ENCODE measurements around the gene MGLL. TPM values are rescaled to one million over a fixed set of nuclear protein-coding genes. Genes with fewer than 3 reads are reported as not detected.

Gene MGLL
- total and polyA plus RNA-seq, 4 donors: 67.0 to 182 (median 78.2) TPM

GRCh38 chr3:127800508-127800907, 21.8 kb downstream of the MGLL start:
- H3K4me3 ChIP-seq: no peak overlapping the region
- no peak for DNase-seq
- TF ChIP-seq, protein P1, sequence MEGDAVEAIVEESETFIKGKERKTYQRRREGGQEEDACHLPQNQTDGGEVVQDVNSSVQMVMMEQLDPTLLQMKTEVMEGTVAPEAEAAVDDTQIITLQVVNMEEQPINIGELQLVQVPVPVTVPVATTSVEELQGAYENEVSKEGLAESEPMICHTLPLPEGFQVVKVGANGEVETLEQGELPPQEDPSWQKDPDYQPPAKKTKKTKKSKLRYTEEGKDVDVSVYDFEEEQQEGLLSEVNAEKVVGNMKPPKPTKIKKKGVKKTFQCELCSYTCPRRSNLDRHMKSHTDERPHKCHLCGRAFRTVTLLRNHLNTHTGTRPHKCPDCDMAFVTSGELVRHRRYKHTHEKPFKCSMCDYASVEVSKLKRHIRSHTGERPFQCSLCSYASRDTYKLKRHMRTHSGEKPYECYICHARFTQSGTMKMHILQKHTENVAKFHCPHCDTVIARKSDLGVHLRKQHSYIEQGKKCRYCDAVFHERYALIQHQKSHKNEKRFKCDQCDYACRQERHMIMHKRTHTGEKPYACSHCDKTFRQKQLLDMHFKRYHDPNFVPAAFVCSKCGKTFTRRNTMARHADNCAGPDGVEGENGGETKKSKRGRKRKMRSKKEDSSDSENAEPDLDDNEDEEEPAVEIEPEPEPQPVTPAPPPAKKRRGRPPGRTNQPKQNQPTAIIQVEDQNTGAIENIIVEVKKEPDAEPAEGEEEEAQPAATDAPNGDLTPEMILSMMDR (IDR thresholded peaks at IDR 0.05; ENCODE audit: control extremely low read depth, extremely low read depth): no peak
- no peak overlapping the region for H3K27ac ChIP-seq (ENCODE audit: low read depth in 1 of 2, low read length in 1 of 2)
- WGBS, 2 donors: 29 to 60% methylated on average over 2 of the region's 2 CpGs
- no peak for ATAC-seq (ENCODE audit: insufficient read depth, low FRiP score)
- no peaks in the 10 kb centered on the region for H3K27me3 ChIP-seq (ENCODE audit: control insufficient read depth in 3 of 3, insufficient read depth in 3 of 3, low read length in 2 of 3)
- H3K36me3 ChIP-seq (ENCODE audit: control insufficient read depth in 4 of 4, insufficient read depth in 4 of 4, low read length in 4 of 4): peaks cover 0 to 9% (median 1%) of the 10 kb centered on the region in 4 donors
- H3K4me1 ChIP-seq (ENCODE audit: control insufficient read depth in 5 of 5, insufficient read depth in 5 of 5, low read length in 5 of 5): peaks cover 0 to 9% (median 5%) of the 10 kb centered on the region in 5 donors
- no peak overlapping the region for H3K9ac ChIP-seq (ENCODE audit: insufficient read depth in 1 of 2, low read length in 2 of 2)
- no peaks in the 10 kb centered on the region for H3K9me3 ChIP-seq (ENCODE audit: control insufficient read depth in 4 of 4, insufficient read depth in 3 of 4, low read length in 3 of 4)

DNA sequence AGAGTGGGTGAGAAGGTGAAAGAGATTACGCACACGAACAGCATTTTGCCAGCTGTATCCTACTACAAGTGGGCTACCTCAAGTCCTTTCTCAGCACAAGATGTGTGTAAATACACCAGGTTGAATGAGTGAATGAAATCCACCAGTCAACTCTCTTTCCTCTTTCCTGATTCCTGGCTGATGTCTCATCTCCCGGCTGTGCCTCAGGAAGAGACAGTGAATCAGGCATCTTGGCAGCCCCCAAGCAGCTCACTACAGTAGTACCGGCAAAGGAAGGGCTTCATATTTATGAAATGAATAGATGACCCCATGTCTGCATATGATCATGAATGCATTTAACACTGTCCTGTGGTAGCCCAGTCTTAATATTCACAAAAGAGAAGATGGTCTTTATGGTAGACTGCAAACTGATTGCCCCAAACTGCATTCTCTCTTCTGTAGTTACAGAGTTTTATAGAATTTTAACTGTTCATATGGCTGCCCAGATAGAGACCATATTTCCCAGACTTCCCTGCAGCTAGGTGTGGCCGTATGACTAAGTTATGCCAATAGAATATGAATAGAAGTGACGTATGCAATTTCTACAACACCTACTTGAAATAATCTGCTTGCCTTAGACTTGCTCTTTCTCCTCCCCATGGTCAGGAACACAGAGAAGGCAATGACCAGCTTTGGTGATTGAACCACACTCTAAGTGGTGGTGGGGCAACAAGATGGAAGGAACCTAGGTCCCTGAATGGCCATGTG, 22.7 kb downstream of the MGLL start:
- 72 to 75% methylated on average over 6 of the region's 6 CpGs for WGBS, 2 donors
- ATAC-seq (ENCODE audit: insufficient read depth, low FRiP score): peak; percentile 66

GRCh38 chr3:127798716-127799115, 23.6 kb downstream of the MGLL start:
- no peak for DNase-seq
- no peak overlapping the region for H3K27ac ChIP-seq (ENCODE audit: low read depth in 1 of 2, low read length in 1 of 2)
- 80 to 84% methylated on average over 4 of the region's 4 CpGs for WGBS, 2 donors

More for the DNA sequence above, 22.7 kb downstream of the MGLL start:
- Histone ChIP-seq H3K36me3 (ENCODE audit: control insufficient read depth in 4 of 4, insufficient read depth in 4 of 4, low read length in 4 of 4) (peaks cover 0 to 5% (median 1%) of the 10 kb centered on the region in 4 donors), H3K4me1 (ENCODE audit: control insufficient read depth in 5 of 5, insufficient read depth in 5 of 5, low read length in 5 of 5) (peaks cover 0 to 9% (median 3%) of the 10 kb centered on the region in 5 donors), H3K4me3 (no peak overlapping the region), H3K27me3 (ENCODE audit: control insufficient read depth in 3 of 3, insufficient read depth in 3 of 3, low read length in 2 of 3) (no peaks in the 10 kb centered on the region), H3K27ac (ENCODE audit: low read depth in 1 of 2, low read length in 1 of 2) (peak overlapping the region; percentile 22 to 23), H3K9ac (ENCODE audit: insufficient read depth in 1 of 2, low read length in 2 of 2) (no peak overlapping the region), H3K9me3 (ENCODE audit: control insufficient read depth in 4 of 4, insufficient read depth in 3 of 4, low read length in 3 of 4) (no peaks in the 10 kb centered on the region)
- TF ChIP-seq, protein P1 (IDR thresholded peaks at IDR 0.05; ENCODE audit: control extremely low read depth, extremely low read depth): no peak
- DNase-seq: no peak

More at GRCh38 chr3:127798716-127799115, 23.6 kb downstream of the MGLL start:
- Histone ChIP-seq H3K9me3 (ENCODE audit: control insufficient read depth in 4 of 4, insufficient read depth in 3 of 4, low read length in 3 of 4) (no peaks in the 10 kb centered on the region), H3K4me3 (no peak overlapping the region), H3K9ac (ENCODE audit: insufficient read depth in 1 of 2, low read length in 2 of 2) (no peak overlapping the region), H3K27me3 (ENCODE audit: control insufficient read depth in 3 of 3, insufficient read depth in 3 of 3, low read length in 2 of 3) (no peaks in the 10 kb centered on the region), H3K36me3 (ENCODE audit: control insufficient read depth in 4 of 4, insufficient read depth in 4 of 4, low read length in 4 of 4) (peaks cover 0 to 5% (median 1%) of the 10 kb centered on the region in 4 donors), H3K4me1 (ENCODE audit: control insufficient read depth in 5 of 5, insufficient read depth in 5 of 5, low read length in 5 of 5) (peaks cover 0 to 9% (median 0%) of the 10 kb centered on the region in 5 donors)
- TF ChIP-seq, protein P1 (IDR thresholded peaks at IDR 0.05; ENCODE audit: control extremely low read depth, extremely low read depth): no peak
- ATAC-seq (ENCODE audit: insufficient read depth, low FRiP score): no peak

Measured in lung (tissue), 12 donors.